ENCODE results near the gene ZNF526. TPM values are rescaled to one million over a fixed set of nuclear protein-coding genes. Genes with fewer than 3 reads are reported as not detected.

ZNF526 gene
- total RNA-seq, 2 donors from 2014 or later: 7.9 to 10.3 TPM

GRCh38 chr19:42199440-42200115, 20.5 kb upstream of the ZNF526 start:
- Histone ChIP-seq H3K4me1 (ENCODE audit: control insufficient read depth in 1 of 2, low read depth in 2 of 2) (peaks cover 0 to 6% of the 10 kb centered on the region in 2 donors), H3K36me3 (peaks cover 35% of the 10 kb centered on the region), H3K27ac (no peak overlapping the region), H3K9me3 (no peaks in the 10 kb centered on the region), H3K27me3 (replicated peaks; ENCODE audit: insufficient read depth) (no peaks in the 10 kb centered on the region), H3K4me3 (peak overlapping the region; percentile 28)
- ATAC-seq (ENCODE audit: insufficient number of reproducible peaks, low FRiP score, low read depth) (no peak), DNase-seq (ENCODE audit: low spot score) (no peak)
- TF ChIP-seq CTCF (IDR thresholded peaks at IDR 0.05): no peak

- DNase-seq (ENCODE audit: low spot score): no peak
- Histone ChIP-seq H3K36me3 (peaks cover 35% of the 10 kb centered on the region), H3K27ac (no peak overlapping the region)
Measured at GRCh38 chr19:42200116-42200715, 19.9 kb upstream of the ZNF526 start.

GRCh38 chr19:42201489-42202289, 18.4 kb upstream of the ZNF526 start:
- Histone ChIP-seq H3K27me3 (replicated peaks; ENCODE audit: insufficient read depth) (no peaks in the 10 kb centered on the region), H3K4me1 (ENCODE audit: control insufficient read depth in 1 of 2, low read depth in 2 of 2) (peaks cover 0 to 6% of the 10 kb centered on the region in 2 donors), H3K9me3 (no peaks in the 10 kb centered on the region), H3K4me3 (no peak overlapping the region), H3K36me3 (peaks cover 39% of the 10 kb centered on the region), H3K27ac (peak overlapping the region in 1 of 2 donors; percentile 50)
- no peak for TF ChIP-seq CTCF (IDR thresholded peaks at IDR 0.05)
- ATAC-seq (ENCODE audit: insufficient number of reproducible peaks, low FRiP score, low read depth) (no peak), DNase-seq (ENCODE audit: low spot score) (no peak)

More at GRCh38 chr19:42200116-42200715, 19.9 kb upstream of the ZNF526 start:
- H3K9me3 ChIP-seq: no peaks in the 10 kb centered on the region
- no peak for TF ChIP-seq CTCF (IDR thresholded peaks at IDR 0.05)
- H3K4me3 ChIP-seq: no peak overlapping the region
- ATAC-seq (ENCODE audit: insufficient number of reproducible peaks, low FRiP score, low read depth): no peak
- H3K27me3 ChIP-seq (replicated peaks; ENCODE audit: insufficient read depth): no peaks in the 10 kb centered on the region
- peaks cover 0 to 6% of the 10 kb centered on the region in 2 donors for H3K4me1 ChIP-seq (ENCODE audit: control insufficient read depth in 1 of 2, low read depth in 2 of 2)

GRCh38 chr19:42202290-42202880, 17.7 kb upstream of the ZNF526 start:
- Histone ChIP-seq H3K27ac (no peak overlapping the region), H3K27me3 (replicated peaks; ENCODE audit: insufficient read depth) (no peaks in the 10 kb centered on the region), H3K4me1 (ENCODE audit: control insufficient read depth in 1 of 2, low read depth in 2 of 2) (peaks cover 0 to 3% of the 10 kb centered on the region in 2 donors), H3K9me3 (no peaks in the 10 kb centered on the region), H3K4me3 (no peak overlapping the region), H3K36me3 (peaks cover 43% of the 10 kb centered on the region)
- no peak for TF ChIP-seq CTCF (IDR thresholded peaks at IDR 0.05)
- DNase-seq (ENCODE audit: low spot score) (no peak), ATAC-seq (ENCODE audit: insufficient number of reproducible peaks, low FRiP score, low read depth) (peak; percentile 8)

GRCh38 chr19:42203700-42204099, 16.4 kb upstream of the ZNF526 start:
- TF ChIP-seq CTCF (IDR thresholded peaks at IDR 0.05): no peak
- no peak for ATAC-seq (ENCODE audit: insufficient number of reproducible peaks, low FRiP score, low read depth)
- Histone ChIP-seq H3K27me3 (replicated peaks; ENCODE audit: insufficient read depth) (no peaks in the 10 kb centered on the region), H3K36me3 (peaks cover 44% of the 10 kb centered on the region), H3K4me3 (no peak overlapping the region), H3K9me3 (no peaks in the 10 kb centered on the region), H3K27ac (no peak overlapping the region), H3K4me1 (ENCODE audit: control insufficient read depth in 1 of 2, low read depth in 2 of 2) (peaks cover 0 to 3% of the 10 kb centered on the region in 2 donors)
- DNase-seq (ENCODE audit: low spot score): no peak
